HepG2 (cell line): ENCODE results near the gene NCS1. TPM values are rescaled to one million over a fixed set of nuclear protein-coding genes. Genes with fewer than 3 reads are reported as not detected.

Source experiments
- ATAC-seq: fragments of 200-7000 bp; cut with Tn5 transposase; 3 replicates; pipeline ENCODE4 v1.9.1; 2020; ENCODE audit warnings: mild to moderate bottlenecking, moderate library complexity
- BruUV-seq: library from RNA; stranded (reverse); fragments of 400-500 nt; replicated peaks from 2 replicates; lab custom pipeline; 2021; lab: Mats Ljungman, UMichigan
- CTCF ChIA-PET: fragments of 300-600 bp; formaldehyde crosslinking; extraction: SDS; loops from one replicate; lab custom pipeline; 2021; ENCODE audit warnings: low total read pairs, inconsistent platforms, low intra/inter-chr PET ratio; lab: Yijun Ruan, JAX
- POLR2A ChIA-PET: fragments of 350-600 bp; sonication (Branson Sonifier 250); formaldehyde crosslinking; loops from one replicate; lab custom pipeline; 2020; ENCODE audit warnings: antibody characterized with exemption, inconsistent platforms; lab: Yijun Ruan, JAX
- DNase-seq: peaks from one replicate; pipeline ENCODE4 v3.0.0-alpha.2; 2015; ENCODE audit warnings: low spot score
- FAIRE-seq: peaks from 3 replicates; lab custom pipeline; 2011; peaks lifted over from hg19 to GRCh38; lab: Jason Lieb, UNC
- H2AFZ ChIP-seq: one replicate; pipeline ENCODE4 v1.6.1; 2011; ENCODE audit warnings: low read length, inconsistent platforms
- H3K27ac ChIP-seq: fragments of 300-600 bp; 3 replicates; pipeline ENCODE4 v1.8.0; 2011; ENCODE audit warnings: mixed run types, mild to moderate bottlenecking, mixed read lengths, low read length, inconsistent platforms; ENCODE audit not compliant: insufficient read depth; ENCODE audit errors: extremely low read length
- H3K27me3 ChIP-seq, 2 experiments: fragments of 200-600 bp in 1 of 2; 2 replicates in 1 of 2; 3 replicates in 1 of 2; pipeline versions ENCODE4 v1.6.0 to v1.8.0; 2011; ENCODE audit warnings: low read length in 2 of 2, mild to moderate bottlenecking in 2 of 2, moderate library complexity in 2 of 2, inconsistent platforms in 1 of 2; ENCODE audit not compliant: insufficient read depth in 2 of 2, control insufficient read depth in 1 of 2
- H3K36me3 ChIP-seq, 2 experiments: fragments of 200-600 bp in 1 of 2; replicated peaks in 1 of 2; 2 replicates in 1 of 2; 3 replicates in 1 of 2; pipeline versions ENCODE4 v1.5.1 to v1.8.0; 2011; ENCODE audit warnings: low read length in 2 of 2, inconsistent platforms in 1 of 2; ENCODE audit not compliant: insufficient read depth in 2 of 2, control insufficient read depth in 1 of 2
- H3K4me1 ChIP-seq: 2 replicates; pipeline ENCODE4 v1.5.1; 2012; ENCODE audit warnings: low read length, inconsistent platforms; ENCODE audit not compliant: insufficient read depth
- H3K4me2 ChIP-seq: 2 replicates; pipeline ENCODE4 v1.6.0; 2011; ENCODE audit warnings: low read depth, low read length, inconsistent platforms
- H3K4me3 ChIP-seq, 3 experiments: fragments of 200-600 bp in 1 of 3; sonication (generic), shearing (Covaris generic) in 1 of 3; replicated peaks in 1 of 3; 2 replicates each; pipeline ENCODE4 v1.5.1; 2011 to 2016; ENCODE audit warnings: low read length in 3 of 3, inconsistent platforms in 2 of 3, low read depth in 2 of 3, mild to moderate bottlenecking in 2 of 3, control low read depth in 1 of 3, mixed read lengths in 1 of 3; ENCODE audit not compliant: insufficient read depth in 1 of 3
- H3K79me2 ChIP-seq: one replicate; pipeline ENCODE4 v1.6.1; 2011; ENCODE audit warnings: low read length, inconsistent platforms; ENCODE audit not compliant: insufficient read depth
- H3K9ac ChIP-seq: 2 replicates; pipeline ENCODE4 v1.6.0; 2011; ENCODE audit warnings: mild to moderate bottlenecking, low read depth, low read length, inconsistent platforms; ENCODE audit not compliant: insufficient read depth
- H3K9me3 ChIP-seq: 2 replicates; pipeline ENCODE4 v1.5.1; 2012; ENCODE audit warnings: mild to moderate bottlenecking, low read length
- H4K20me1 ChIP-seq: 2 replicates; pipeline ENCODE4 v1.6.0; 2011; ENCODE audit warnings: inconsistent platforms, mild to moderate bottlenecking, low read length, moderate library complexity; ENCODE audit not compliant: insufficient read depth
- HNF1B ChIP-seq: sonication (generic); formaldehyde crosslinking; IDR thresholded peaks from 2 replicates; pipeline ENCODE4 v1.5.1; 2020; ENCODE audit warnings: mild to moderate bottlenecking, moderate library complexity, missing genetic modification reagents
- IKZF5 ChIP-seq: IDR thresholded peaks from 2 replicates; pipeline ENCODE4 v1.6.1; 2018; ENCODE audit warnings: missing genetic modification reagents, mild to moderate bottlenecking, missing compliant biosample characterization
- RARA ChIP-seq: IDR thresholded peaks from 2 replicates; pipeline ENCODE4 v1.6.1; 2016; ENCODE audit warnings: missing genetic modification reagents, missing compliant biosample characterization
- RNF2 ChIP-seq: fragments of 450-650 bp; conservative IDR thresholded peaks from 2 replicates; pipeline ENCODE4 v1.6.1; 2016; ENCODE audit warnings: low read depth
- SRF ChIP-seq: IDR thresholded peaks from 2 replicates; pipeline ENCODE4 v1.6.1; 2011; ENCODE audit warnings: mild to moderate bottlenecking, low read depth, low read length, moderate library complexity
- ZBTB33 ChIP-seq: sonication (generic); formaldehyde crosslinking; IDR thresholded peaks from 2 replicates; pipeline ENCODE4 v1.4.0; 2020; ENCODE audit warnings: missing genetic modification reagents
- ZNF331 ChIP-seq: sonication (generic); formaldehyde crosslinking; IDR thresholded peaks from 2 replicates; pipeline ENCODE4 v1.4.0; 2020; ENCODE audit warnings: missing genetic modification reagents
- ZNF687 ChIP-seq: sonication (generic); formaldehyde crosslinking; IDR thresholded peaks from 2 replicates; pipeline ENCODE4 v1.5.1; 2020; ENCODE audit warnings: mild to moderate bottlenecking, missing genetic modification reagents, moderate library complexity
- WGBS: methylation state at CpG from one replicate; pipeline ENCODE4 v1.1.6; 2017; ENCODE audit warnings: low lambda C conversion rate; 5-methylcytosine and 5-hydroxymethylcytosine counted together
- in situ Hi-C: cut with HindIII; loops from 2 replicates; pipeline ENCODE4 v1.10.0; 2017; ENCODE audit warnings: low pct_unique_long_range_greater_than_20kb; ENCODE audit not compliant: extremely low pct_ligation_motif_present
- intact Hi-C: fragments of 100-400 bp; cut with micrococcal nuclease; formaldehyde crosslinking; loops from one replicate; pipeline ENCODE4 v1.10.0; 2022; ENCODE audit not compliant: unreplicated experiment
- polyA plus RNA-seq, 8 experiments: library from polyadenylated mRNA; depleted of rRNA in 3 of 8; stranded (reverse) in 7 of 8; unstranded in 1 of 8; fragments of >200 nt; fragmentation: Illumina TruSeq in 4 of 8; extraction: Trizol in 4 of 8; gene quantifications; 2 replicates each; pipeline versions ENCODE4 v1.2.1 to v1.2.3, GENCODE V29; 2011 to 2016; ENCODE audit warnings: low read depth in 4 of 8, missing spikeins in 1 of 8, mixed read lengths in 1 of 8; ENCODE audit not compliant: insufficient read depth in 1 of 8
- total RNA-seq, 5 experiments: library from RNA; depleted of rRNA; stranded (reverse); fragments of >200 nt; fragmentation: Illumina TruSeq; extraction: Trizol; gene quantifications; 2 replicates each; pipeline ENCODE4 v1.2.3, GENCODE V29; 2016; ENCODE audit warnings: low read depth in 1 of 5

NCS1 gene
- total and polyA plus RNA-seq, 2 of the 13 experiments (the other 11 are each of a cell fraction or from before 2014, with no cell fraction given), result 4.7 to 6.1 TPM

- FAIRE-seq (no peak), DNase-seq (no peak), ATAC-seq (no peak)
- Histone ChIP-seq H3K9ac (no peak overlapping the region), H3K27me3 (no peaks in the 10 kb centered on the region), H3K4me2 (no peak overlapping the region), H3K4me1 (peaks cover 39% of the 10 kb centered on the region), H3K36me3 (no peaks in the 10 kb centered on the region), H3K4me3 (no peak overlapping the region), H4K20me1 (no peaks in the 10 kb centered on the region), H3K9me3 (no peaks in the 10 kb centered on the region), H3K79me2 (no peaks in the 10 kb centered on the region), H2AFZ (no peak overlapping the region), H3K27ac (no peak overlapping the region)
- intact Hi-C loops (no loop called here), in situ Hi-C loops (no loop called here)
- BruUV-seq, result no TSS peak
- CTCF ChIA-PET, result no interaction called here
- WGBS, result 91% methylated on average over 4 of the region's 4 CpGs
- TF ChIP-seq IKZF5 (CRISPR knock-in tag), result no peak
- no peak for TF ChIP-seq RARA (CRISPR knock-in tag)
- no peak for TF ChIP-seq ZBTB33 (CRISPR knock-in tag)
- no peak for TF ChIP-seq RNF2
- TF ChIP-seq HNF1B (CRISPR knock-in tag), result no peak
- no peak for TF ChIP-seq SRF
- no peak for TF ChIP-seq ZNF687 (CRISPR knock-in tag)
- TF ChIP-seq ZNF331 (CRISPR knock-in tag), result no peak
- POLR2A ChIA-PET, result no interaction called here
These were observed 25.7 kb downstream of the NCS1 start for GRCh38 chr9:130197888-130198287.
